GM12872 (cell line): ENCODE measurements around the gene TSHZ2.

Source experiments
- TF ChIP-seq, protein P1 (sequence below): IDR thresholded peaks from 3 replicates; pipeline ENCODE4 v1.5.1; 2011; ENCODE audit warnings: low read depth, mild to moderate bottlenecking, low read length, moderate library complexity; ENCODE audit not compliant: insufficient read depth

Gene TSHZ2

DNA sequence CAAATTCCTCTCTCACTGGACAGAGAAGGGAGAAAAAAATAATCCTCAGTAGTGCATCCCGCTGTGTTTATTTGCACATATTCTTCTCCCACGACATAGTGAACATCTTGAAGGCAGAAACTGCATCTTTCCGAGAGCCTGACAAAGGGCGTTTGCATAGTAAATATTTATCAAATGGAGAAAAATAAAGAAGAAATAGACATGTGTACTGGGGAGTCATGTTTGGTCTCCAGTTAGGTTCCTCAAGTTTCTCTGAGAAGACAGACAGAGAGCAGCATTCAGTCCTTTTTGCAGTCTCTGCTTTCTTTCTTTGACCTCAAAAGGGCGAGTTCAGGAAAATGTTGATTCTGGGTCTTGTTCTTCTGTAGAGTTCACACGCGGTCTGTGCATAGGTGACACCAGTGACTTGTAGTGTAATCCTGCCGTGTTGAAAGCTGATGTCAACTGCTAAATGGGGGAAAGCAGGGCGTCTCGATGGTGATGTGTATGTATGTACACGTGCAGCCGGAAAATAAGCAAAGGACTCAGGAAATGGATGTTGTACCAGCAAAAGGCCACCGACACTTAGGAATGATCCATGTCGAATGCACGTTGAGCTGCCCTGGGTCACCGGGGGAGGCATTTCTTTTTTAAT, 335.9 kb downstream of the TSHZ2 start:
- TF ChIP-seq, protein P1, sequence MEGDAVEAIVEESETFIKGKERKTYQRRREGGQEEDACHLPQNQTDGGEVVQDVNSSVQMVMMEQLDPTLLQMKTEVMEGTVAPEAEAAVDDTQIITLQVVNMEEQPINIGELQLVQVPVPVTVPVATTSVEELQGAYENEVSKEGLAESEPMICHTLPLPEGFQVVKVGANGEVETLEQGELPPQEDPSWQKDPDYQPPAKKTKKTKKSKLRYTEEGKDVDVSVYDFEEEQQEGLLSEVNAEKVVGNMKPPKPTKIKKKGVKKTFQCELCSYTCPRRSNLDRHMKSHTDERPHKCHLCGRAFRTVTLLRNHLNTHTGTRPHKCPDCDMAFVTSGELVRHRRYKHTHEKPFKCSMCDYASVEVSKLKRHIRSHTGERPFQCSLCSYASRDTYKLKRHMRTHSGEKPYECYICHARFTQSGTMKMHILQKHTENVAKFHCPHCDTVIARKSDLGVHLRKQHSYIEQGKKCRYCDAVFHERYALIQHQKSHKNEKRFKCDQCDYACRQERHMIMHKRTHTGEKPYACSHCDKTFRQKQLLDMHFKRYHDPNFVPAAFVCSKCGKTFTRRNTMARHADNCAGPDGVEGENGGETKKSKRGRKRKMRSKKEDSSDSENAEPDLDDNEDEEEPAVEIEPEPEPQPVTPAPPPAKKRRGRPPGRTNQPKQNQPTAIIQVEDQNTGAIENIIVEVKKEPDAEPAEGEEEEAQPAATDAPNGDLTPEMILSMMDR: no peak

DNA sequence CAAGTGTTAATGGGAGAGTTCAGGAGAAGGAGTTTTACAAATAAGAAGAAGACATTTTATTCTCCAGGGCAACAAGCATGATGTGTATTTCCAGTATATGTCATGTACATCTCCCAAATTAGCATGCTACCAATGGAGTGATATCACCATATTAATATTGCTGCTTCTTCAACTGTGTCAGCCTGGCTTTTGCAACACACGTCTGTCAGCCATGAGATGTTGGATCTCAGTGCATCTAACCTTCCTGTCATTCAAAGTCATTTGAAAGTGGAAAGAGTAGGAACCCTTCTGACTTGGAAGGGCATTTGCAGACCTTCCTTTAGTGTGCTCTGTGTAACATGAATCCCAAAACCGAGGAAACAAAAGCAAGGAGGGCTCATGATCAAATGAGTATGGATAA, 337.4 kb downstream of the TSHZ2 start:
- TF ChIP-seq, protein P1: no peak

GRCh38 chr20:53312957-53313356, 340.8 kb downstream of the TSHZ2 start:
- TF ChIP-seq, protein P1: no peak

GRCh38 chr20:53316206-53316937, 344.2 kb downstream of the TSHZ2 start:
- TF ChIP-seq, protein P1: no peak

- TF ChIP-seq, protein P1: no peak
Measured at GRCh38 chr20:53319200-53319599, 347.0 kb downstream of the TSHZ2 start.

GRCh38 chr20:53319716-53320115, 347.6 kb downstream of the TSHZ2 start:
- TF ChIP-seq, protein P1: no peak

GRCh38 chr20:53320701-53321100, 348.5 kb downstream of the TSHZ2 start:
- TF ChIP-seq, protein P1: no peak
